Fibroblast of the conjunctiva (primary cell): ENCODE results near the gene TMEM232.
A peak's percentile ranks its signal among the peaks of the same experiment; 100 is the strongest.
"Not testable (repeated sequence)": the region's sequence is repeated elsewhere in the genome, so short reads cannot be mapped to it uniquely, and the experiment has no call there.

Experiments
- DNase-seq: peaks from one replicate; pipeline ENCODE4 v3.0.0-alpha.2; 2010; ENCODE audit warnings: low read depth

The TMEM232 gene

GRCh38 chr5:110625376-110625999 lies 101.0 kb downstream of the TMEM232 start:
- peak; percentile 13 for DNase-seq

DNA sequence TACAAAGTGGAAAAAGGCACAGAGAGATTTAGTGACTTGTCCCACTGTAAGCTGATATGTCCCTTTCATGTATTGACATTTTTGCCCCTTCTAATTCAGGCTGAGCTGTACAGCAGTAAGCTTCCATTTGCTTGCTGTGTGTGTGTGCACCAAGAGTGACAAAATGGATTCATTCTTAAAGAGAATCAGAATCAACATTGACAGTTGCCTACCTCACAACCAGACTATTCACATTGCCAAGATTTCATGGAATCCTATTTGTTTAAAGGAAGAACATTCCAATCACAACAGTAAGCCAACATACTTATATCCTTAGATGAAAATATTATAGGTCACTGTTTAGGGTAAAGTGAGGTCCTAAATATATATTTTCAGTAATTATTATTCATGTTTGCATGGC lies 102.6 kb downstream of the TMEM232 start:
- no peak for DNase-seq

DNA sequence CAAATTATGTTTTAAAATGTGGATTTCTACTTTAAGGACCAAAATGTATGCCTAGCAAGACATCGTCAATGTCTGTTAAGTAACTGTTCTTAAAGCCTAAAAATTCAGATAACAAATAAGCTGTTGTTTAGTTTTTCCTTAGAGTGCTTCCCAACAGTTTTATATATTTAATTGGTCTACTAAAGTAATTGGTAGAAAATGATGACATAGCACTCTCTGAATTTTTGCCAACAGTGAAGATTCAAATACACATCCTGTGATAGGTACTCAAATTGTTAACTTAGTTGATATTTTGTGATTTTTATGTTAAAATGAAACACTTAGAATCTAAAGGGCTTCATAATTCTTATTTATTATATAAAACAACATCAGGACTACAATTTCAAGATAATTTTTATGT lies 107.5 kb downstream of the TMEM232 start:
- no peak for DNase-seq

GRCh38 chr5:110616009-110616408 lies 110.5 kb downstream of the TMEM232 start:
- DNase-seq, result no peak

GRCh38 chr5:110612794-110613247 lies 113.7 kb downstream of the TMEM232 start:
- no peak for DNase-seq

DNA sequence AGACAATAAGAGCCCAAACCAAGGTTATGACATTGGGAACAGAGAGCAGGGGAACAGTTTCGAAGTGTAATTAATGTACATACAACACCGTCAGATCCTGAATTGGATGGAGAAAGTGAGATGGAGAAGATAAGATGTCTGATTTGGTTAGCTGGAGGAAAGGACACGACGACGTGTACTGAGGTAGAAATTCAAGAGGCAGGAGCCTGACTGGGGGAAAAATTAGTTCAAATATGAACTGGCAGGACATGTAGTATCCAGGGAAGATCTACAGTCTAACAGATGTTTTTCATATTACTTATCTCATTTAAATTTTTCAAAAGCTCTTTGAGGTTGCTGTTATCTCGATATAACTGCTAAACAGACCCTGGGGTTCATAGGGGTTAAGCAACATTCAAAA lies 114.7 kb downstream of the TMEM232 start:
- DNase-seq, result no peak

- DNase-seq, result no peak
These were observed 131.6 kb downstream of the TMEM232 start for GRCh38 chr5:110594866-110595265.

GRCh38 chr5:110590187-110590586 lies 136.3 kb downstream of the TMEM232 start:
- DNase-seq, result no peak

DNA sequence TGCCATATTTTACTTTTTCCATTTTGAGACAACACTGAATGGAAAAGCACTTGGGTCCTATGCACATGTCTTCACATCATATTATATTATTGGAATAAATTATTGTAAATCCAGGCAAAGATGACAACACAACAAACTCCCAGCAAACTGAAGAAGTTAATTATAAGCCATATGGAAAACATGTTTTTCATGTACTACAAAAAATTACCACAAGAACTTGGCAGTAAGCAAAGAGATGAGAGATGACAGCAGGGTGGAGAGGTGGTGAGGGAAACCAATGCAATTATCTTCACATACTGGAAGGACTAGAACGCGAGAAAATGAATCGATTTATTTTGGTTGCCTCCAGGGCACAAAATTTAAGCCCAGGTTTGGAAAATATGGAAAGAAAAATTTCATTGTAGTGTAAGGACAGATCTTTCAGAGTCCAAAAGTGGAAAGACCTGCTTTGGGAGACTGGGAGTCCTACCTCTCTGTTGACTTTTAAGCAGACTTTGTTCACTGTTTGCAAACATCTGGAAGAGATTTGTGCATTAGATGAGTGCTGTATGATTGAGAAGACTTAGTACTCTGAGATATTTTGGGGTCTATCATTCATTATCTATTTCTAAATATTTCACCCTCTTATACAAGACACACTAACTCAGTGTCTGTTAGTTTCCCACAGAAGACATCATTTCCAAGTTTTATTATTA lies 138.0 kb downstream of the TMEM232 start:
- DNase-seq, result no peak

DNA sequence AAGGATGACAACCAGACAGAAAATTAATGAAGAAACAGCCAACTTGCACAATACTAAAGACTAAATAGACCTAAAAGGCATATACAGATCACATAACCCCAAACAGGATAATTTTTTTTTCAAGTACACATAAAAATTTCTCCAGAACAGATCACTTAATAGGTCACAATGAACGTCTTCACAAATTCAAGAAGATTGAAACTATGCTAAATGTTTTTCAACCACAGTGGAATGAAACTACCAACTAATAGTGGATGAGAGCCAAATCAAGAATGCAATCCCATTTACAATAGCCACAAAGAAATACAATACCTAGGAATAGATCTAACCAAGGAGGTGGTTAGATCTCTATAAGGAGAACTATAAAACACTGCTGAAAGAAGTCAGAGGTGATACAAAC lies 145.8 kb downstream of the TMEM232 start:
- DNase-seq, result no peak

GRCh38 chr5:110572729-110573128 lies 153.7 kb downstream of the TMEM232 start:
- DNase-seq, result no peak

- no peak for DNase-seq
These were observed 164.3 kb downstream of the TMEM232 start for GRCh38 chr5:110562191-110562590.

- DNase-seq, result no peak
These were observed 165.0 kb downstream of the TMEM232 start for GRCh38 chr5:110561510-110561909.

GRCh38 chr5:110549301-110549700 lies 177.2 kb downstream of the TMEM232 start:
- no peak for DNase-seq

DNA sequence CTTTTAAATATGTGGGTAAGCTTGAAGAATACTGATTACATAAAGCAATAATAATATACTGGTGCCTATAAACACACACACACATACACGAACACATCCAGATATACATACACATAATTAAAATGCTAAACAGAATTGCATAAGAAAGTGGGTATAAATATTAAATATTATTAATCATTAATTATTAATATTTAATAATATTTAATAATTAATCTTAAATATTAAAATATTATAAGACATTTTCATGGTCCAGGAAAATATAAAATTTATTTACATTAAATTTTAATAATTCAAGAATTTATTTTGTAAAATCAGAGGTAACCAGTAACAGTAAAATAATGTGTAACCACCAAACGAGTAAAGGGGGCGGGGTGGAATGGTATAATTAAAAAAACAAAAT lies 178.3 kb downstream of the TMEM232 start:
- no peak for DNase-seq

DNA sequence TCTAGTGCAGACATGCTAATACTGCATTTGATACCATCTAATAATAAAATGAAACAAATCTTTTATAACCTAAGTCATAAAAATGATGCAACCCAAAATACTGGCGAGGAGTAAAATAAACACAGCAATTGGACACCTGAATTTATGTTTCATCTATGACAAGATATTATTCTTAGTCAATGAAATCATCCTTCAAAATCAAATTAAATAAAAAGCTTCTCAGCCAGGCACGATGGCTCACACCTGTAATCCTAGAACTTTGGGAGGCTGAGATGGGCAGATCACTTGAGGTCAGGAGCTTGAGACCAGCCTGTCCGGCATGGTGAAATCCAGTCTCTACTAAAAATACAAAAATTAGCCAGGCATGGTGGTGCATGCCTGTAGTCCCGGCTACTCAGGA lies 179.0 kb downstream of the TMEM232 start:
- no peak for DNase-seq

DNA sequence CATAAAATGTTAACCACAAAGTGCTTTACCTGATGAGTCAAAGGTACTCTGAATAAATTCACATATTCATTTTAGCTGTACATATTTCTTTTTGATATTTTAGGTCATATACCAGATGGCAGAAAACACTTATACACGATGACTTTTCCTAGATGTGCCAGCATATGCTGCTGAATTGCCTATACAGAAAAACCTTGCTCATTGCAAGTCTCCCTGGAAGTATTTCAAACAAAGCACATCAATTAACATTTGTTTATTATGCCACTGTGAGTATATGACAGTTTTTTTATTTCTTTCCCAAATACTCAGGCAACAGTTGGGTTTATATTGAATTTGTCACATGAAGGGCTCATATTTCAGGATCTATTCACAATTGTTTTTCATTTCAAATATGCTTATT lies 180.8 kb downstream of the TMEM232 start:
- DNase-seq, result no peak

DNA sequence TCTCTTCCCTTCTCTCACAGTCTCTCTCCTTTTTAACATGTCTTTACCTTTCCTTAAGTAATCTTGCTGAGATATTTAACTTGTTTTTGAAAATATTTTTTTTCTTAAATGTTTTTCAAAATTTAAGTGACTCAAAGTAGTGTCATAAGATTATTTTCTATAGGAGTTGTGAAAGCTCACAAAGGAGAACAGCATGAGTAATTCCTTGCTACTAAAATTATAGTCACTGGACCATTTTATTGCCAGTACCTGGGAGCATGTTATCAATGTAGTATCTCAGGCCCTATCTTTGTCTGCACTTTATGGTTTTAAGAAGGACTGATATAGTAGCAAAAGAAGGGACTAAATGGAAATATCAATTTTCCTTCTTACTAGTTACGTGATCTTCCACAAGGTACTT lies 181.9 kb downstream of the TMEM232 start:
- no peak for DNase-seq

- no peak for DNase-seq
These were observed 183.5 kb downstream of the TMEM232 start for GRCh38 chr5:110542949-110543348.

DNA sequence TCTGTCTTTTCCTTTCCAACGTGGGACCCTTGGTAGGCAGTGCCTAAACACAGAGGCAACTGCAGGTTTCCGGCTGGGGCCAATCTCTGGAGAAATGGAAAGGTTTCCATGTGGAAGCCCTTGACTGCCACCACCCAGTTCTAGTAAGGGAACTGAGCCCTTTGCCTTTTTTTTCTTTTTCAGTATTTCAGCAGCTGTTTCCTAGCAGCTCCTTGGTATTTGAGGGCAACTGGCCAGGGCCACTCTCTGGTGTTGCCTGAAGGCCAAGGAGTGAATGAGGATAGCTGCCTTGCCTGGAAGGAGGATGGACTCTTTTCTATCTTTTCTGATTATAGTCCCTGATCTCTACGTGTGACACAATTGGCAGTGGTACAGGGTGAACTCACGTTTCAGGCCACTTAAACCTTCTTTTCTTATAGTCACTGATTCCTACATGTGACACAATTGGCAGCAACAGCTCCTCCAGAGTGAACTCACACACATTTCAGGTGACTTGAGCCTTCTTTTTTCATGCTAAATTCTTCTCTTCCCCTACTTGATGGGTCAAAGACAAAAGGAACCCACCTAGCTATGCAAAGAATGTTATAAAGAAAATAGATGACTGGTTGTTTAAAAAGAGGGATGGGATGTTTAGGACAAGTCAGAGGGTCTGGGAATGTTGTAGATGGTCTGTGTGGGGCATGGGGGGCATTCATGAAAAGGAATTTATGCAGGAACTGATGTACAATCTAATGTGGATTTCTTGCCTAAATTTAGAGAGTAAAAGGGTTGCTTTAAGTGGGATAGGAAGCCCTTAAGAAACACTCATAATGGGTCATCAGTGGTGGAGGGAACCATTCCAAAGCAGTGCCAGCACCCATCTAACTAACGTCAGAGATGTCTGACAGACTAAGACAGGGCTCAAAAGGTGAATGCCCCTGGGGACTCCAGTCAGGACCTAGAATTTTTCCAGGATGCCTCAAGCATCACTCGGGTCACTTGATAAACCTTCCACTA lies 190.1 kb downstream of the TMEM232 start:
- no peak for DNase-seq

- not testable (repeated sequence) for DNase-seq
These were observed 191.3 kb downstream of the TMEM232 start for GRCh38 chr5:110535146-110535545.

DNA sequence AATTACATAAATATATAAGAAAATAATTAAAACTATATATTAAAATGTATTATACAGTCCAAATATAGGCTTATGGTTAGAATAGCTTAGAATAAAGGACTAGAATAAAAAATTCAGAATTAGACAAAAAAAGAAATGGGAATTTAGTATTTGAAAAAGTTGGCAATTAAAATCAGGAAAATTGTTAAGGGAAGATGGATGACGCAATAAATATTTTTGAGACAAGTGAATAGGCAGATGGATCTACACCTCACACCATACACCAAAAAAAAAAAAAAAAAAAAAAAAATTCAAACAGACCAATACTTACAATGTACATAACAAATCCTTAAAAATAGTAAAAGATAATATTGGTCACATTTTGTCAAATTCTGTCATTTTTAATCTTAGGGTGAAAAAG lies 200.7 kb downstream of the TMEM232 start:
- DNase-seq, result no peak

DNA sequence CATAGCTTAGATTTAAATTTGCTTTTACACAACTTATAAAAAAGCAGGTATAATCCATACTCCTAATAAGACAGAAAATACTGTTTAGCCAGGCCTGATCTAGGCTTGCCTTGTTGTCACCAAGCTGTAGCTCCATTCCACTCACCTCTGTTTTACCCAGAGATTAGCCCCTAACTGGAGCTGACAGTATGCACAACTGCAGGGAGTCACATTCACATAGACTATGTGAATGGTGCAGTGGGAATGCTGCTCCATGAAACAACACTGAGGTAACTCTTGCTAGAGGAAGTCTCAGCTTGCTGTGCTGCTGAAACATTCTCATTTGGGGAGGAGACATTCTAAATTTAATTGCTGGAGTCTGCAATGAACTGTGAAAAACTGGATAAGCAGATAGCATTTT lies 209.1 kb downstream of the TMEM232 start:
- no peak for DNase-seq
